Kidney (tissue), 14 donors: ENCODE measurements around the gene KRTAP1-1. TPM values are rescaled to one million over a fixed set of nuclear protein-coding genes. Genes with fewer than 3 reads are reported as not detected.
"Not testable (repeated sequence)": the region's sequence is repeated elsewhere in the genome, so short reads cannot be mapped to it uniquely, and the experiment has no call there.

Source experiments
- DNase-seq, 5 donors: peaks; one replicate each; pipeline ENCODE4 v3.0.0-alpha.2; 2013 to 2020
- FAIRE-seq: peaks from 2 replicates; lab custom pipeline; 2012; peaks lifted over from hg19 to GRCh38; lab: Jason Lieb, UNC
- H3K27ac ChIP-seq, 2 donors: one replicate each; pipeline ENCODE4 v1.7.0; 2013; ENCODE audit warnings: low read depth in 2 of 2, low read length in 2 of 2, inconsistent platforms in 1 of 2
- H3K27me3 ChIP-seq: one replicate; pipeline ENCODE4 v1.7.1; 2013; ENCODE audit warnings: low read length, inconsistent platforms; ENCODE audit not compliant: control insufficient read depth, insufficient read depth
- H3K36me3 ChIP-seq, 3 donors: one replicate each; pipeline versions ENCODE4 v1.7.0 to v1.7.1; 2013; ENCODE audit warnings: low read length in 3 of 3, control low read depth in 1 of 3, inconsistent platforms in 1 of 3; ENCODE audit not compliant: insufficient read depth in 3 of 3, control insufficient read depth in 2 of 3
- H3K4me1 ChIP-seq, 3 donors: one replicate each; pipeline versions ENCODE4 v1.7.0 to v1.7.1; 2013; ENCODE audit warnings: low read length in 3 of 3, inconsistent platforms in 1 of 3, low read depth in 1 of 3; ENCODE audit not compliant: control insufficient read depth in 2 of 3, insufficient read depth in 2 of 3
- H3K4me3 ChIP-seq, 3 donors: one replicate each; pipeline versions ENCODE4 v1.7.0 to v1.8.1; 2013; ENCODE audit warnings: low read length in 3 of 3, control low read depth in 1 of 3, inconsistent platforms in 1 of 3
- H3K9ac ChIP-seq, 3 donors: one replicate each; pipeline versions ENCODE4 v1.7.0 to v1.7.1; 2013; ENCODE audit warnings: low read length in 3 of 3, control low read depth in 1 of 3, inconsistent platforms in 1 of 3
- H3K9me3 ChIP-seq, 3 donors: one replicate each; pipeline versions ENCODE4 v1.7.0 to v1.7.1; 2013; ENCODE audit warnings: low read length in 3 of 3, control low read depth in 1 of 3, inconsistent platforms in 1 of 3; ENCODE audit not compliant: control insufficient read depth in 2 of 3, insufficient read depth in 1 of 3
- CTCF ChIP-seq: IDR thresholded peaks from 3 replicates; pipeline ENCODE4 v1.5.1; 2012; ENCODE audit warnings: mild to moderate bottlenecking, moderate library complexity, borderline replicate concordance; ENCODE audit not compliant: insufficient read depth; ENCODE audit errors: extremely low read depth
- intact Hi-C: fragments of 100-400 bp; cut with DNase I; formaldehyde crosslinking; loops from one replicate; pipeline ENCODE4 v1.11.1; 2022
- polyA plus RNA-seq: library from polyadenylated mRNA; stranded (reverse); fragments of 350-450 nt; fragmentation: Illumina TruSeq; extraction: RNeasy Lipid Tissue Mini Kit (QIAGEN cat#74804); gene quantifications from one replicate; pipeline ENCODE4 v1.2.3, GENCODE V29; 2014; ENCODE audit warnings: low read depth, low replicate concordance; ENCODE audit not compliant: insufficient read depth
- total RNA-seq: library from RNA; stranded (reverse); fragmentation: NEBNext Ultra II Directional; extraction: Animal tissue kit (Norgen Biotek cat#: 25700); gene quantifications from one replicate; pipeline ENCODE4 v1.2.1, GENCODE V29; 2021
- donor health status: control.
- donor health status: control.
- donor health status: control.
- donor health status: control.
- donor health status: control.
- donor health status: DM: yes; HTN: yes; CAD: no.
- donor health status: Normal renal cell carcinoma (clear cell type).

The KRTAP1-1 gene
- total and polyA plus RNA-seq, 2 donors from 2014 or later: not detected

GRCh38 chr17:41042953-41043352 lies 1.7 kb upstream of the KRTAP1-1 start:
- FAIRE-seq (no peak), DNase-seq (no peak)
- intact Hi-C loops: no loop called here
- peaks cover 0 to 4% (median 0%) of the 10 kb centered on the region in 3 donors for H3K9me3 ChIP-seq
- TF ChIP-seq CTCF: no peak
- H3K9ac ChIP-seq: no peak overlapping the region
- H3K27me3 ChIP-seq: no peaks in the 10 kb centered on the region
- H3K4me3 ChIP-seq: no peak overlapping the region
- H3K27ac ChIP-seq: no peak overlapping the region
- no peaks in the 10 kb centered on the region for H3K4me1 ChIP-seq
- H3K36me3 ChIP-seq: no peaks in the 10 kb centered on the region

DNA sequence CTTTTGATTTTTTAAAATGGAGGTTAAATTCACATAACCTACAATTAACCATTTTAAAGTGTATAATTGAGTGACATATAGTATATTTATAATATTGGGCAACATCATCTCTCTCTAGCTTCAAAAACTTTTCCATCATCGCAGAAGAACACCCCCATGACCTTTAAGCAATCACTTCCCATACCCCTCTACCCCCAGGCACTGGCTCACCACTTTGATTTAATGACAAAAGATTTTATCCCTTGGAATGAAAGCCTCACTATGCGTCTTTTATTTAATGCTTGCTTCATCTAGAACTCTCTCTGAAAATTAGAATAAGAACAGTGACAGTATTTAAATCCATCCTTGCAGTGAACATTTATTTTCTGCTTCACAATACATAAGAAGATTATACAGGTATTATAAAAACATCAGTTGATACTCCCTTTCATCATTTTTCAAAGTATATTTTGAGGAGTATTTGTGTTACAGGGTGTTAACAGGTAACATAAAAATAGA lies 3.3 kb downstream of the KRTAP1-1 start:
- H3K36me3 ChIP-seq: no peaks in the 10 kb centered on the region
- DNase-seq (no peak), FAIRE-seq (no peak)
- peaks cover 0 to 3% (median 0%) of the 10 kb centered on the region in 3 donors for H3K9me3 ChIP-seq
- TF ChIP-seq CTCF: no peak
- no peaks in the 10 kb centered on the region for H3K27me3 ChIP-seq
- intact Hi-C loops: no loop called here
- no peak overlapping the region for H3K4me3 ChIP-seq
- H3K9ac ChIP-seq: no peak overlapping the region
- no peak overlapping the region for H3K27ac ChIP-seq
- H3K4me1 ChIP-seq: no peaks in the 10 kb centered on the region

- H3K4me1 ChIP-seq, H3K9ac ChIP-seq, H3K27me3 ChIP-seq, DNase-seq, H3K9me3 ChIP-seq, H3K36me3 ChIP-seq, intact Hi-C loops, H3K4me3 ChIP-seq, H3K27ac ChIP-seq, FAIRE-seq: not testable (repeated sequence)
Measured at GRCh38 chr17:41034346-41034935, 6.8 kb downstream of the KRTAP1-1 start, which contains the start of gene KRTAP1-3. Gene KRTAP1-3 (minus strand): TSS chr17:41034874. CDS start chr17:41034821, 53 bp downstream.

GRCh38 chr17:41029633-41030245 lies 11.5 kb downstream of the KRTAP1-1 start, which contains the start of gene KRTAP1-4:
Gene KRTAP1-4 (minus strand): TSS chr17:41030195. CDS start chr17:41030078, 117 bp downstream.
- no peaks in the 10 kb centered on the region for H3K4me1 ChIP-seq
- FAIRE-seq: no peak
- no peak for TF ChIP-seq CTCF

More at GRCh38 chr17:41029633-41030245, 11.5 kb downstream of the KRTAP1-1 start, which contains the start of gene KRTAP1-4:
- no peak within 1 kb of the TSS for H3K27ac ChIP-seq
- no peaks in the 10 kb centered on the region for H3K27me3 ChIP-seq
- no peaks in the 10 kb centered on the region for H3K36me3 ChIP-seq
- intact Hi-C loops: no loop called here
- no peaks in the 10 kb centered on the region for H3K9me3 ChIP-seq
- H3K4me3 ChIP-seq: no peak within 1 kb of the TSS
- H3K9ac ChIP-seq: no peak within 1 kb of the TSS
- no peak for DNase-seq
